ENCODE measurements around the gene DLG2. TPM values are rescaled to one million over a fixed set of nuclear protein-coding genes. Genes with fewer than 3 reads are reported as not detected.

The DLG2 gene
- total RNA-seq, 1 experiment from 2014 or later: 2.7 TPM

DNA sequence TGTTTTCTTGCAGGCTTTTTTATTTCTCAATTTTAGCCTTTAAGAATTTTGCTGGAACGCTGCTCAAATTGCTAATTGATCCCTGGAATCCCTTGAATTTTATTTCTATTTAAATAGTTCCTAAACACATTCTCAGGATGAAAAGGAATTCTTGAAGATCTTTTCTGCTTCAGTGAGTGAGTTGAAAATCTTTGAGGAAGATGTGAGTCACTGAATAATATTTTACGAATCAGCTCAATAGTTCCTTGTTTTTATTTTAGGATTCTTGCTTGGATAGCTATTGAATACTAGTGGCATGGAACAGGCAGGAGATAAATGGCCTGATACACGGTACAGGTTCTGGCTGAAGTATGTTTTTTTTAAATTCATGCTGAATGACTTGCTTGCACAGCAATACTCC, 2146.3 kb downstream of the DLG2 start:
- Histone ChIP-seq H3K9ac (ENCODE audit: low read length) (no peak overlapping the region), H3K4me2 (ENCODE audit: low read depth, low read length, poor library complexity, severe bottlenecking) (no peak overlapping the region), H3K27ac (ENCODE audit: low read length) (no peak overlapping the region), H3K9me3 (ENCODE audit: low read length) (no peaks in the 10 kb centered on the region), H3K36me3 (ENCODE audit: insufficient read depth, low read length) (no peaks in the 10 kb centered on the region), H3K27me3 (ENCODE audit: low read length) (peaks cover 2% of the 10 kb centered on the region; the same call in 1 of the 2 replicates), H2AFZ (ENCODE audit: low read length) (no peak overlapping the region), H3K4me3 (ENCODE audit: low read length) (no peak overlapping the region), H3K9me2 (replicated peaks; ENCODE audit: insufficient read depth, low read length) (no peaks in the 10 kb centered on the region), H4K20me1 (ENCODE audit: insufficient read depth, low read depth, low read length) (no peaks in the 10 kb centered on the region), H3K4me1 (ENCODE audit: low read length) (no peaks in the 10 kb centered on the region), H3K79me2 (ENCODE audit: low read length) (no peaks in the 10 kb centered on the region)
- no peak for DNase-seq

DNA sequence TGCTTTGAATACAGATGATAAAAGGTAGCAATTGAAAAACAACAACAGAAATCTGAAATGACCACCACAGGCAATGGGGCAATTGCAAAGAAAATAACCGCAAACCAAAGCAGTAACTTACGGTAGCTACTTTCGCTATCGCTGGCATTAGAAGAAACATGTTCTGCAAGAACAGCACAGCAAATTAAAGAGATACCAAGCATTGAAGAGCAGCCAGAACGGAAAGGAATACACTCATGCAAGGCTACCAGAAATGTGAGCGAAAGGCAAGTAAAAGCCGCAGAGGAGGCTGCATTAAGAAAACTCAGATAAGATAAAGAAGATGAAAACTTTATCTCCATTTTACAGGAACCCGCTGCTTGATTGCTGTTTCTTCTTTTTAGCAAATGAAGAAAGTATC, 2146.9 kb downstream of the DLG2 start:
- no peak overlapping the region for H3K9ac ChIP-seq (ENCODE audit: low read length)
- no peak overlapping the region for H2AFZ ChIP-seq (ENCODE audit: low read length)
- no peak overlapping the region for H3K4me3 ChIP-seq (ENCODE audit: low read length)
- H3K9me2 ChIP-seq (replicated peaks; ENCODE audit: insufficient read depth, low read length): no peaks in the 10 kb centered on the region
- H3K27me3 ChIP-seq (ENCODE audit: low read length): peaks cover 2% of the 10 kb centered on the region; the same call in 1 of the 2 replicates
- H3K36me3 ChIP-seq (ENCODE audit: insufficient read depth, low read length): no peaks in the 10 kb centered on the region
- H3K9me3 ChIP-seq (ENCODE audit: low read length): no peaks in the 10 kb centered on the region
- no peak for DNase-seq
- H3K4me1 ChIP-seq (ENCODE audit: low read length): no peaks in the 10 kb centered on the region
- no peaks in the 10 kb centered on the region for H4K20me1 ChIP-seq (ENCODE audit: insufficient read depth, low read depth, low read length)
- H3K4me2 ChIP-seq (ENCODE audit: low read depth, low read length, poor library complexity, severe bottlenecking): no peak overlapping the region
- no peak overlapping the region for H3K27ac ChIP-seq (ENCODE audit: low read length)
- no peaks in the 10 kb centered on the region for H3K79me2 ChIP-seq (ENCODE audit: low read length)

DNA sequence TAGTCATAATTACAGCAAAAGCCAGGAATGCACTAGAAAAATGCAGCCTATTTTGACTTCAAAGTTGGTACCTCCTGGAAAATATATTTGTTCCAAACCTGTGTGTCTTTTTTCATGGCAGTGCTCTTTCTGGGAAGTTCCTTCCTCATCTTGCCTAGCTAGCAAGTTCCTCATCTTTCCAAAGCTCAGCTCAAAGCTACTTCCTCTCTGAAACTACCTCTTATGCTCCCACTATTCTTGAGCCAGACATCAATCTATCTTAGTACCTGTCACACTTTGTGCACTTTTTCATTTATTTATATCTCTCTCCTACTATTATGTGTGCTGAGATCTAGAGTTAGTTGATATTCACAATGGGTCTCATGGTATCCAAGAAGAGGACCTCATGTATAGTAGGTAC, 2149.4 kb downstream of the DLG2 start:
- no peaks in the 10 kb centered on the region for H3K9me2 ChIP-seq (replicated peaks; ENCODE audit: insufficient read depth, low read length)
- no peaks in the 10 kb centered on the region for H3K9me3 ChIP-seq (ENCODE audit: low read length)
- no peaks in the 10 kb centered on the region for H3K4me1 ChIP-seq (ENCODE audit: low read length)
- H3K27ac ChIP-seq (ENCODE audit: low read length): no peak overlapping the region
- no peak for DNase-seq
- H3K4me3 ChIP-seq (ENCODE audit: low read length): no peak overlapping the region
- peaks cover 2% of the 10 kb centered on the region; the same call in 1 of the 2 replicates for H3K27me3 ChIP-seq (ENCODE audit: low read length)
- no peaks in the 10 kb centered on the region for H3K36me3 ChIP-seq (ENCODE audit: insufficient read depth, low read length)
- H3K4me2 ChIP-seq (ENCODE audit: low read depth, low read length, poor library complexity, severe bottlenecking): no peak overlapping the region
- H4K20me1 ChIP-seq (ENCODE audit: insufficient read depth, low read depth, low read length): no peaks in the 10 kb centered on the region
- H3K79me2 ChIP-seq (ENCODE audit: low read length): no peaks in the 10 kb centered on the region
- no peak overlapping the region for H2AFZ ChIP-seq (ENCODE audit: low read length)
- no peak overlapping the region for H3K9ac ChIP-seq (ENCODE audit: low read length)

DNA sequence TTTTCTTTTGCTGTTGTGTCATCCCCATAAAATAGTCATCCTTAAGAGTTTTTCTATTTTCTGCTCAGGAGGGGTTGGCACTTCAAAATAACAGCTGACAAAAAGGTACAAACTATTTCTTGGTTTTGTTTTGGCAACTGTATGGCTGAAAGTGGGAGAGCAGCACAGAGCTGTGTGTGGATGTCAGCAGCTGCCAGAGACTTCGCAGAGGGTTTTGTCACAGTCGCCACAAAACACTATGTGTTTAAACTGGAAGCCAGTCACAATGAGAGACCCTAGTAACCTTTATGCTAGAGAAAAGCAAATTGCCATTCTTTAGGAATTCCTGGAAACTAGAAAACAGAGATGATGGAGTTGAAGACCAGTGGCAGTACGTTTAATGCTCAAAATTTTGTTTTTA, 2151.4 kb downstream of the DLG2 start:
- DNase-seq: no peak
- Histone ChIP-seq H3K4me1 (ENCODE audit: low read length) (no peaks in the 10 kb centered on the region), H3K27me3 (ENCODE audit: low read length) (no peaks in the 10 kb centered on the region), H3K9ac (ENCODE audit: low read length) (no peak overlapping the region), H3K9me3 (ENCODE audit: low read length) (no peaks in the 10 kb centered on the region), H3K4me3 (ENCODE audit: low read length) (no peak overlapping the region), H3K27ac (ENCODE audit: low read length) (no peak overlapping the region), H4K20me1 (ENCODE audit: insufficient read depth, low read depth, low read length) (no peaks in the 10 kb centered on the region), H3K9me2 (replicated peaks; ENCODE audit: insufficient read depth, low read length) (no peaks in the 10 kb centered on the region), H3K4me2 (ENCODE audit: low read depth, low read length, poor library complexity, severe bottlenecking) (no peak overlapping the region), H3K79me2 (ENCODE audit: low read length) (no peaks in the 10 kb centered on the region), H3K36me3 (ENCODE audit: insufficient read depth, low read length) (no peaks in the 10 kb centered on the region), H2AFZ (ENCODE audit: low read length) (no peak overlapping the region)

DNA sequence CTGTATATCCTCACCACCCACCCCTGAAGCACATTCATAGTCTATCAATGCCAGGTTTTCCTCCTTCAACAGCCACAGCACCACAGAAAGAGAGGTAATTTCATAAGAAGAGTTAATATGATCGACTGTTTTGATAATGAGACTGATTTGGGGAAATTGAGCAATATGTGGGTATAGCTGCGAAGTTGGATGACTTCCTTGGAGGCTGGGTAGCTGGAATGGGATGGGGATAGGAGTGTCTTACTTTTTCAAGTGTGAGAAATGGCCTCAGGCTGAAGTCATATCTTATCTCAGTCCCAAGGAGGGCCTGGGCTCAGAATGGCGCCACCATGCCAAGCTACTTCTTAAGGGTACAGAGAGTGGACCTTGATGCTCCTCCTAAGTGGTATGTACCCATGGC, 2153.4 kb downstream of the DLG2 start:
- no peak overlapping the region for H3K4me2 ChIP-seq (ENCODE audit: low read depth, low read length, poor library complexity, severe bottlenecking)
- no peak overlapping the region for H3K4me3 ChIP-seq (ENCODE audit: low read length)
- H3K79me2 ChIP-seq (ENCODE audit: low read length): no peaks in the 10 kb centered on the region
- no peak overlapping the region for H3K9ac ChIP-seq (ENCODE audit: low read length)
- no peaks in the 10 kb centered on the region for H3K9me3 ChIP-seq (ENCODE audit: low read length)
- no peaks in the 10 kb centered on the region for H3K4me1 ChIP-seq (ENCODE audit: low read length)
- H3K36me3 ChIP-seq (ENCODE audit: insufficient read depth, low read length): no peaks in the 10 kb centered on the region
- H3K27ac ChIP-seq (ENCODE audit: low read length): no peak overlapping the region
- H2AFZ ChIP-seq (ENCODE audit: low read length): no peak overlapping the region
- no peaks in the 10 kb centered on the region for H3K27me3 ChIP-seq (ENCODE audit: low read length)
- no peaks in the 10 kb centered on the region for H4K20me1 ChIP-seq (ENCODE audit: insufficient read depth, low read depth, low read length)
- no peak for DNase-seq
- H3K9me2 ChIP-seq (replicated peaks; ENCODE audit: insufficient read depth, low read length): no peaks in the 10 kb centered on the region

DNA sequence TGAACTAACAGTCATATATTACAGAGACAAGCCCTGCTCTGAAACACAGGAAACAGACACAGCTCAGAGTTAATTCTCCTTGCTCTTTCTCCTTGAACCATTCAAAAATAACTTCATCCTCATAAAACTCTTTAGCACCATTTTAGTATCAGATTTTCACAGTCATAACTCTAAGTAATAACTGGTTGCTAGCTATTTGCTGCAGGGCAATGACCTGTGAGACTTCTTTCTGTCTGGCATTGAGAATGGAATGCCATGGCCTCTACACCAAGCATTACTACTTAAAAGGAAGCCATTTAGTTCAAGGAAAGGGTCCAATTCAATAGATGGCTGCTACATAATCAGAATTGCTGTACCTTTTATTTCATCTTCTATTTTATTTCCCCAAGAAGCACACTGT, 2154.3 kb downstream of the DLG2 start:
- Histone ChIP-seq H3K9me2 (replicated peaks; ENCODE audit: insufficient read depth, low read length) (no peaks in the 10 kb centered on the region), H4K20me1 (ENCODE audit: insufficient read depth, low read depth, low read length) (no peaks in the 10 kb centered on the region), H3K79me2 (ENCODE audit: low read length) (no peaks in the 10 kb centered on the region), H3K27ac (ENCODE audit: low read length) (no peak overlapping the region), H3K9me3 (ENCODE audit: low read length) (no peaks in the 10 kb centered on the region), H3K4me2 (ENCODE audit: low read depth, low read length, poor library complexity, severe bottlenecking) (no peak overlapping the region), H3K4me3 (ENCODE audit: low read length) (no peak overlapping the region), H3K9ac (ENCODE audit: low read length) (no peak overlapping the region), H3K36me3 (ENCODE audit: insufficient read depth, low read length) (no peaks in the 10 kb centered on the region), H2AFZ (ENCODE audit: low read length) (no peak overlapping the region), H3K4me1 (ENCODE audit: low read length) (no peaks in the 10 kb centered on the region), H3K27me3 (ENCODE audit: low read length) (no peaks in the 10 kb centered on the region)
- no peak for DNase-seq

DNA sequence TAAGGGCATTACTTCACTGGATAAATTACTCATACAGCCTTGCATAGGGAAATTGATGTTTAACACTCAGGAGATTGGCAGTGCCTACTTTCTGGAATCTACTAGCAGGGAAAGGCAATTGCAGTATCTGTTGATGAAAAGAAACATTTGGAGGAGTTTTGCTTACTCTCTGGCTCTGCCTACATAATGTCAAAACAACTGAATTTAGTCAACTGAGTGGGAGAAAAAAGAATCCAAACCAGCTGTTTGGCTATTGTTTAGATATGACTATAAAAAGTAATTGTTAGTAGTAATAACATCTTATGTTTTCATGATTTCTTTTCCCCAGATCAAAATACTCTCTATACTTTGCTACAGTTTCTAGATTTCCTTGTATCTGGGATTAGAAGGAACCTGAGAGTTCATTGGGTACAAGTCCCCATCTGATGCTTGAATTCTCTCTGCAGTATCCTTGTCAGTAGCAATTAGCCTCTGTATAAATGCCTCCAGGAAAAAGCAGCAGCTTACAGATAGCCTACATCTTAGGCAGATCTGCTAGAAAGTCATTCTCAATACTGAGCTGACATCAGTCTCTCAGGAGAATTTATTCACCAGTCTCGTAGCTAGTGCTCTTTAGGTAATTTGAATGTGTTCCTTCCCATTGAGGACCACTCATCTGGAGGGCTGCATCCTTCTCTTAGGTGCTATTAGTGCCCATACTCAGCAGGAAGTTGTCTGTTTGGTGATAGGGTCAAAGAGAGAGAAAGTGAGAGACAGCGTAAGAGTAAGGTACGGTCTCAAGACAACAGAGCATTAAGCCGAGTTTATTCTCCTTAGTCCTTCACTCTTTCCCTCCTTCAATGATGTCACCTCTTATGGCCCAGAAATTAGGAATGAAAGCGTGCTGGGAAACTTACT, 2155.1 kb downstream of the DLG2 start:
- no peak overlapping the region for H3K9ac ChIP-seq (ENCODE audit: low read length)
- no peaks in the 10 kb centered on the region for H3K4me1 ChIP-seq (ENCODE audit: low read length)
- no peaks in the 10 kb centered on the region for H4K20me1 ChIP-seq (ENCODE audit: insufficient read depth, low read depth, low read length)
- no peak overlapping the region for H3K4me3 ChIP-seq (ENCODE audit: low read length)
- no peak overlapping the region for H3K27ac ChIP-seq (ENCODE audit: low read length)
- no peak overlapping the region for H2AFZ ChIP-seq (ENCODE audit: low read length)
- no peak for DNase-seq
- no peaks in the 10 kb centered on the region for H3K9me2 ChIP-seq (replicated peaks; ENCODE audit: insufficient read depth, low read length)
- H3K4me2 ChIP-seq (ENCODE audit: low read depth, low read length, poor library complexity, severe bottlenecking): no peak overlapping the region
- no peaks in the 10 kb centered on the region for H3K36me3 ChIP-seq (ENCODE audit: insufficient read depth, low read length)
- H3K79me2 ChIP-seq (ENCODE audit: low read length): no peaks in the 10 kb centered on the region
- no peaks in the 10 kb centered on the region for H3K9me3 ChIP-seq (ENCODE audit: low read length)
- no peaks in the 10 kb centered on the region for H3K27me3 ChIP-seq (ENCODE audit: low read length)

DNA sequence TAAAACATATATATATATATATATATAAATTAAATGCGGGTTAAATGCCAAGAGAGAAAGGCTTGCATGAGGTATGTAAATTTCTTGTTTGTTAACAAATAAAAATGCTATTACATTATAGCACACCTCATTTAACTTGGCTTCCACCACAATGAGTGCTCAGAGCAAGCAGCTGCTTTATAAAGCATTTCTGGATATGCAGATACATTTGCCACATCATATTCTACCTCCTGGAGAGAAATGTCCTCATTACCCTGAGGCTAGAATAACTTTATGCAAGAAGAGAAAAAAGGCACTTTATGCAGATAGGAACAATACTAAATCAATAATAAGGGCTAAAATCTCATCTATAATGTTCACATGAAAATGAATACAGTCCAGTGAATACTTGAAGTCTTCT, 2159.3 kb downstream of the DLG2 start:
- no peaks in the 10 kb centered on the region for H3K79me2 ChIP-seq (ENCODE audit: low read length)
- H3K9me3 ChIP-seq (ENCODE audit: low read length): no peaks in the 10 kb centered on the region
- no peak for DNase-seq
- no peaks in the 10 kb centered on the region for H3K4me1 ChIP-seq (ENCODE audit: low read length)
- H4K20me1 ChIP-seq (ENCODE audit: insufficient read depth, low read depth, low read length): no peaks in the 10 kb centered on the region
- no peak overlapping the region for H3K9ac ChIP-seq (ENCODE audit: low read length)
- no peak overlapping the region for H3K27ac ChIP-seq (ENCODE audit: low read length)
- H2AFZ ChIP-seq (ENCODE audit: low read length): no peak overlapping the region
- no peak overlapping the region for H3K4me3 ChIP-seq (ENCODE audit: low read length)
- no peaks in the 10 kb centered on the region for H3K27me3 ChIP-seq (ENCODE audit: low read length)
- H3K9me2 ChIP-seq (replicated peaks; ENCODE audit: insufficient read depth, low read length): no peaks in the 10 kb centered on the region
- H3K4me2 ChIP-seq (ENCODE audit: low read depth, low read length, poor library complexity, severe bottlenecking): no peak overlapping the region
- H3K36me3 ChIP-seq (ENCODE audit: insufficient read depth, low read length): no peaks in the 10 kb centered on the region

Measured in Karpas-422 (cell line).